ENCODE results near the gene RYR1.

- TF ChIP-seq CTCF (IDR thresholded peaks at IDR 0.05) (no peak), EP300 (IDR thresholded peaks at IDR 0.05; ENCODE audit: low read depth) (no peak)
Observed at GRCh38 chr19:38449518-38449917, 16.0 kb downstream of the RYR1 start.

Data from transverse colon (tissue), 3 donors.